Trophoblast cell (in vitro differentiated cells and primary cell): ENCODE data around the gene CA4.
A peak's percentile ranks its signal among the peaks of the same experiment; 100 is the strongest.
"Not testable (repeated sequence)": the region's sequence is repeated elsewhere in the genome, so short reads cannot be mapped to it uniquely, and the experiment has no call there.

ENCODE experiments used
- DNase-seq, 2 donors: peaks; one replicate each; pipeline ENCODE4 v3.0.0-alpha.2; 2016
- H2AFZ ChIP-seq: 2 replicates; pipeline ENCODE4 v1.6.1; 2013; ENCODE audit warnings: low read length, moderate library complexity, mild to moderate bottlenecking; ENCODE audit not compliant: insufficient read depth, poor library complexity
- H2AK5ac ChIP-seq: 2 replicates; pipeline ENCODE4 v1.6.1; 2013; ENCODE audit warnings: mild to moderate bottlenecking, low read length
- H2BK120ac ChIP-seq: 2 replicates; pipeline ENCODE4 v1.6.1; 2013; ENCODE audit warnings: low read length, mild to moderate bottlenecking, moderate library complexity; ENCODE audit not compliant: insufficient read depth, poor library complexity
- H2BK12ac ChIP-seq: 2 replicates; pipeline ENCODE4 v1.6.1; 2013; ENCODE audit warnings: mild to moderate bottlenecking, low read length, moderate library complexity
- H2BK5ac ChIP-seq: 2 replicates; pipeline ENCODE4 v1.6.1; 2013; ENCODE audit warnings: low read length, low read depth, moderate library complexity, mild to moderate bottlenecking; ENCODE audit not compliant: poor library complexity
- H3K14ac ChIP-seq: 2 replicates; pipeline ENCODE4 v1.6.1; 2013; ENCODE audit warnings: mild to moderate bottlenecking, low read length
- H3K18ac ChIP-seq: 2 replicates; pipeline ENCODE4 v1.6.1; 2013; ENCODE audit warnings: mild to moderate bottlenecking, low read length
- H3K23ac ChIP-seq: 2 replicates; pipeline ENCODE4 v1.6.1; 2013; ENCODE audit warnings: low read length
- H3K27ac ChIP-seq: 2 replicates; pipeline ENCODE4 v1.5.1; 2013; ENCODE audit warnings: low read depth, mild to moderate bottlenecking, inconsistent platforms, low read length, moderate library complexity
- H3K27me3 ChIP-seq: 2 replicates; pipeline ENCODE4 v1.6.1; 2013; ENCODE audit warnings: inconsistent platforms, mild to moderate bottlenecking, low read length, moderate library complexity; ENCODE audit not compliant: insufficient read depth
- H3K36me3 ChIP-seq, 2 experiments: 1 replicate in 1 of 2; 2 replicates in 1 of 2; pipeline ENCODE4 v1.6.1; 2013; ENCODE audit warnings: low read length in 2 of 2, mild to moderate bottlenecking in 2 of 2, moderate library complexity in 1 of 2; ENCODE audit not compliant: insufficient read depth in 2 of 2, control insufficient read depth in 1 of 2
- H3K4ac ChIP-seq: 2 replicates; pipeline ENCODE4 v1.6.1; 2013; ENCODE audit warnings: low read depth, mild to moderate bottlenecking, low read length, moderate library complexity
- H3K4me1 ChIP-seq, 2 experiments: 1 replicate in 1 of 2; 2 replicates in 1 of 2; pipeline ENCODE4 v1.6.1; 2013; ENCODE audit warnings: low read length in 2 of 2, mild to moderate bottlenecking in 2 of 2, moderate library complexity in 1 of 2; ENCODE audit not compliant: insufficient read depth in 2 of 2, control insufficient read depth in 1 of 2
- H3K4me2 ChIP-seq: 2 replicates; pipeline ENCODE4 v1.6.1; 2013; ENCODE audit warnings: inconsistent platforms, mild to moderate bottlenecking, low read length, moderate library complexity
- H3K4me3 ChIP-seq: 2 replicates; pipeline ENCODE4 v1.5.1; 2013; ENCODE audit warnings: mild to moderate bottlenecking, low read depth, low read length, inconsistent platforms
- H3K79me1 ChIP-seq: one replicate; pipeline ENCODE4 v1.6.1; 2013; ENCODE audit warnings: low read length
- H3K79me2 ChIP-seq: 2 replicates; pipeline ENCODE4 v1.6.1; 2013; ENCODE audit warnings: low read length, mild to moderate bottlenecking; ENCODE audit not compliant: control insufficient read depth, insufficient read depth, poor library complexity
- H3K9ac ChIP-seq: 2 replicates; pipeline ENCODE4 v1.6.1; 2013; ENCODE audit warnings: mild to moderate bottlenecking, low read length
- H3K9me3 ChIP-seq: 2 replicates; pipeline ENCODE4 v1.6.1; 2013; ENCODE audit warnings: low read depth, mild to moderate bottlenecking, control low read depth, inconsistent platforms, low read length; ENCODE audit not compliant: insufficient read depth
- H4K12ac ChIP-seq: 2 replicates; pipeline ENCODE4 v1.6.1; 2013; ENCODE audit warnings: low read depth, mild to moderate bottlenecking, low read length, moderate library complexity
- H4K8ac ChIP-seq: 2 replicates; pipeline ENCODE4 v1.6.1; 2013; ENCODE audit warnings: low read depth, mild to moderate bottlenecking, low read length, moderate library complexity
- H4K91ac ChIP-seq: one replicate; pipeline ENCODE4 v1.6.1; 2013; ENCODE audit warnings: low read depth, mild to moderate bottlenecking, low read length, moderate library complexity
- WGBS: extraction: QIAGEN DNeasy Blood & Tissue Kit; methylation state at CpG from one replicate; pipeline ENCODE4 v1.1.7; 2013; ENCODE audit warnings: missing lambda C conversion rate; ENCODE audit not compliant: insufficient read length, insufficient coverage; ENCODE audit errors: extremely low coverage; 5-methylcytosine and 5-hydroxymethylcytosine counted together

Gene CA4

DNA sequence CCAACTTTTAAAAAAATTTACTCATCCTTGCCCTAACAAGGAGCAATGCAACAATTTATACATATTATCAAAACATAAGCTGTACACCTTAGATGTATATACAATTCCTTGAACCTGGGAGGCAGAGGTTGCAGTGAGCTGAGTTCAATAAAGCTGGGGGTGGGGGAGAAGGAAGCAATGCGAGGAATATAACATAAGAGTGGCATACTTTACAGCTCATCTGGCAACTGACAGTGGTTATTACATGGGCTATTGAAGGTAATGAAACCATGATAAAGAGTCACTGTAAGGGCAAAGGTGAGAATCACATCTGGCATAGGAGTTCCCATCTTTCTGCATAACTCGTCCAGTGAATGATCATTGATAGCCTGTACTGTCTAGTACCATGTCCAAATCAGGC lies 43.7 kb downstream of the CA4 start:
- no peak overlapping the region for H3K4me3 ChIP-seq
- H3K36me3 ChIP-seq: peaks cover 11 to 16% of the 10 kb centered on the region in 2 experiments
- H2BK120ac ChIP-seq: no peak overlapping the region
- H2AFZ ChIP-seq: no peak overlapping the region
- no peak overlapping the region for H2AK5ac ChIP-seq
- H3K79me1 ChIP-seq: no peaks in the 10 kb centered on the region
- no peak overlapping the region for H4K8ac ChIP-seq
- no peak overlapping the region for H3K9ac ChIP-seq
- no CpG with 5 or more reads among the region's 2 CpGs for WGBS
- H3K23ac ChIP-seq: no peak overlapping the region
- no peak overlapping the region for H3K27ac ChIP-seq
- no peak overlapping the region for H3K4me2 ChIP-seq
- no peaks in the 10 kb centered on the region for H3K27me3 ChIP-seq
- no peaks in the 10 kb centered on the region for H3K4me1 ChIP-seq
- no peak overlapping the region for H4K91ac ChIP-seq
- H3K14ac ChIP-seq: no peak overlapping the region
- no peaks in the 10 kb centered on the region for H3K79me2 ChIP-seq
- H2BK12ac ChIP-seq: no peak overlapping the region
- no peak overlapping the region for H3K18ac ChIP-seq
- H3K9me3 ChIP-seq: no peaks in the 10 kb centered on the region
- no peak overlapping the region for H2BK5ac ChIP-seq
- H4K12ac ChIP-seq: no peak overlapping the region
- DNase-seq: no peak
- H3K4ac ChIP-seq: no peak overlapping the region

DNA sequence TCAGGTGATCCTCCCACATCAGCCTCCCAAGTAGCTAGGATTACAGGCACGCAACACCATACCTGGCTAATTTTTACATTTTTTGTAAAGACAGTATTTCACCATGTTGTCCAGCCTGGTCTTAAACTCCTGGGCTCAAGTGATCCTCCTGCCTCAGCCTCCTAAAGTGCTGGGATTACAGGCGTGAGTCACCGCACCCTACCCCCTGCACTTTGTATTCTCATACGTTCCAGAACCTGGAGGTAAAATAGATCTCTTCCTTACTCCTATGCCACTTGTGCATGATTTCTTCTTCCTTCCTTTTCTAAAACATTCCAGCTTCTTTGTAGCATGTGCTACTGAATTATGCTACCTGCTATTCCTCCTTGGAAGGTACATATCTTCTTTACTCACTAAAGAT lies 44.4 kb downstream of the CA4 start:
- H4K91ac ChIP-seq, H3K4ac ChIP-seq, H3K4me1 ChIP-seq, DNase-seq, H4K12ac ChIP-seq, H2BK12ac ChIP-seq, H2BK5ac ChIP-seq, H4K8ac ChIP-seq, H3K27me3 ChIP-seq, H3K23ac ChIP-seq, H3K4me2 ChIP-seq, H3K14ac ChIP-seq, H3K79me2 ChIP-seq, H3K9ac ChIP-seq, H3K27ac ChIP-seq, H2AFZ ChIP-seq, H2AK5ac ChIP-seq, H3K18ac ChIP-seq, H3K79me1 ChIP-seq, H3K9me3 ChIP-seq, H2BK120ac ChIP-seq, H3K4me3 ChIP-seq: not testable (repeated sequence)
- WGBS: no CpG with 5 or more reads among the region's 4 CpGs
- H3K36me3 ChIP-seq: peaks cover 11 to 16% of the 10 kb centered on the region in 2 experiments

DNA sequence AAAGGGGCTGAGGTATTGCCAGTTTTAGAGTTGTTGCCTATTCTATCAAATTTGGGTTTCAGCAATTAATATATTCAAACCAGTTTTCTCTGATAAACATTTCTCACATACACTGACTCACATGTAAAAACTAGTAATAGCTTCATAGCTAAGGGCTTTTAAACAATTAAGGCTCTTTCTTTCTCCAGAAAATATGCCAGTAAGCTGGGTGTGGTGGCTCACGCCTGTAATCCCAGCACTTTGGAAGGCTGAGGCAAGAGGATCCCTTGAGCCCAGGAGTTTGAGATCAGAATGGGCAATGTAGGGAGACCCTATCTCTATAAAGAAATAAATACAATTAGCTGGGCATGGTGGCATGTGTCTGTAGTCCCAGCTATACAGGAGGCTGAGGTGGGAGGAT lies 48.9 kb downstream of the CA4 start:
- H2AFZ ChIP-seq, H3K27ac ChIP-seq, H2AK5ac ChIP-seq, H3K4me2 ChIP-seq, H3K4me1 ChIP-seq, H3K36me3 ChIP-seq, H3K14ac ChIP-seq, H4K8ac ChIP-seq, H2BK12ac ChIP-seq, H2BK120ac ChIP-seq, H4K91ac ChIP-seq, H3K9ac ChIP-seq, H3K9me3 ChIP-seq, H3K4me3 ChIP-seq, H2BK5ac ChIP-seq, H3K27me3 ChIP-seq, H3K79me1 ChIP-seq, H3K23ac ChIP-seq, H3K4ac ChIP-seq, H3K18ac ChIP-seq, H3K79me2 ChIP-seq, H4K12ac ChIP-seq: not testable (repeated sequence)
- peak in 1 of 2 donors; percentile 43 for DNase-seq
- whole genome bisulfite sequencing: no CpG with 5 or more reads among the region's 1 CpG

DNA sequence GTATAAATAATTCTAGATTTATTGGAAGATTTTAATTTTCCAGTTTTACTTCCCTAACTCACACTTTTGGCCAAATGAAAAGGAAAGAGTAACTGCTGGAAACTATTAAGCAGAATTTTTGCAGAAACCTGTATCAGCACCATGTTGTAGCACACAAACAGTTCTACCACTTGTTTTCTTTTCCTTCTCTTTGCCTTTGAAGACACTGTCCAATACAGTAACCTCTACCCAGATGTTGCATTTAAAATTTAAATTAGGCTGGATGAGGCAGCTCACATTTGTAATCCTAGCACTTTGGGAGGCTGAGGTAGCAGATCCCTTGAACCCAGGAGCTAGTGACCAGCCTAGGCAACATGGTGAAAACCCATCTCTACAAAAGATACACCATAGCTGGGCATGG lies 56.0 kb downstream of the CA4 start:
- H3K79me2 ChIP-seq, H3K4ac ChIP-seq, H3K79me1 ChIP-seq, H3K36me3 ChIP-seq, H3K18ac ChIP-seq, H2BK5ac ChIP-seq, H3K23ac ChIP-seq, H2AK5ac ChIP-seq, H3K9ac ChIP-seq, H3K27me3 ChIP-seq, H4K12ac ChIP-seq, H2BK12ac ChIP-seq, H3K4me1 ChIP-seq, H4K8ac ChIP-seq, H2BK120ac ChIP-seq, H3K9me3 ChIP-seq, H3K14ac ChIP-seq, H3K27ac ChIP-seq, H3K4me3 ChIP-seq, H2AFZ ChIP-seq, H3K4me2 ChIP-seq, H4K91ac ChIP-seq, DNase-seq: not testable (repeated sequence)

DNA sequence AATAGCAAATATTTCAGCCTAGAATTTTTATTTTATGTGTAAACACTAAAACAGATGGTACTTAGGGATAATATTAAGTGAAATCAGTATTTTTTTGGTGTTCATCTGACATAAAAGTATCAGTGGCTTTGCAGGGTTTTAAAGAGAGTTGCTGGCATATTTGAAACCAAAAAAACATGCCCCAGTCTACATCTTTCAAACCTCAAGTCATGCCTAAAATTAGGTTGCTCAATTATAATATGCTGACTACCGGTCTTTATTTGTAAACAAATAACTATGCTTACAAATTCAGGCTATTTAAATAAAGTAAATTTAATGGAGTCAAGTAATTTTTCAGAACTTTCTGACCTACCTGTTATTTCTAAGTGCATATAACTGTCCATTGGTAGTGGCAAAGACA lies 58.5 kb downstream of the CA4 start:
- not testable (repeated sequence) for H4K12ac ChIP-seq, H3K4me3 ChIP-seq, DNase-seq, H3K14ac ChIP-seq, H3K36me3 ChIP-seq, H3K9me3 ChIP-seq, H3K23ac ChIP-seq, H3K4me1 ChIP-seq, H4K91ac ChIP-seq, H3K18ac ChIP-seq, H3K4me2 ChIP-seq, H3K9ac ChIP-seq, H2BK5ac ChIP-seq, H2AK5ac ChIP-seq, H3K4ac ChIP-seq, H3K27me3 ChIP-seq, H3K79me1 ChIP-seq, H4K8ac ChIP-seq, H3K79me2 ChIP-seq, H2BK12ac ChIP-seq, H2BK120ac ChIP-seq, H3K27ac ChIP-seq, H2AFZ ChIP-seq
- no CpG with 5 or more reads among the region's 1 CpG for WGBS
